Neural progenitor cell (in vitro differentiated cells): ENCODE results near the gene TATDN2. TPM values are rescaled to one million over a fixed set of nuclear protein-coding genes. Genes with fewer than 3 reads are reported as not detected.

Source experiments
- DNase-seq: peaks from one replicate; pipeline ENCODE4 v3.0.0-alpha.2; 2016; ENCODE audit warnings: low spot score
- H2AFZ ChIP-seq: fragments of 200-600 bp; sonication (generic); replicated peaks from 2 replicates; pipeline ENCODE4 v1.6.1; 2016; ENCODE audit warnings: antibody characterized with exemption
- H3F3A ChIP-seq: fragments of 200-600 bp; sonication (generic); 2 replicates; pipeline ENCODE4 v1.6.1; 2016; ENCODE audit warnings: antibody characterized with exemption, low read depth
- H3K27ac ChIP-seq: fragments of 200-600 bp; sonication (generic); 2 replicates; pipeline ENCODE4 v1.5.1; 2016; ENCODE audit warnings: mild to moderate bottlenecking
- H3K27me3 ChIP-seq: fragments of 200-600 bp; sonication (generic); 2 replicates; pipeline ENCODE4 v1.6.1; 2016; ENCODE audit warnings: mild to moderate bottlenecking, moderate library complexity
- H3K36me3 ChIP-seq: fragments of 200-600 bp; sonication (generic); 2 replicates; pipeline ENCODE4 v1.5.1; 2016
- H3K4me1 ChIP-seq: fragments of 200-600 bp; sonication (generic); 2 replicates; pipeline ENCODE4 v1.6.1; 2016; ENCODE audit warnings: mixed run types
- H3K4me2 ChIP-seq: fragments of 200-600 bp; sonication (generic); 2 replicates; pipeline ENCODE4 v1.6.1; 2016
- H3K4me3 ChIP-seq: fragments of 200-600 bp; sonication (generic); 2 replicates; pipeline ENCODE4 v1.5.1; 2016
- H3K79me2 ChIP-seq: fragments of 200-600 bp; sonication (generic); 2 replicates; pipeline ENCODE4 v1.6.1; 2016; ENCODE audit warnings: low read depth
- H3K9ac ChIP-seq: fragments of 200-600 bp; sonication (generic); 2 replicates; pipeline ENCODE4 v1.6.1; 2016
- H3K9me3 ChIP-seq: fragments of 200-600 bp; sonication (generic); 2 replicates; pipeline ENCODE4 v1.5.1; 2016; ENCODE audit warnings: low read depth
- H4K20me1 ChIP-seq: fragments of 200-600 bp; sonication (generic); 2 replicates; pipeline ENCODE4 v1.6.1; 2016; ENCODE audit warnings: low read depth
- H3K27ac Mint-ChIP-seq: 3 replicates; pipeline ENCODE4 v1.8.0; 2021; ENCODE audit warnings: mixed read lengths
- H3K27me3 Mint-ChIP-seq: 2 replicates; pipeline ENCODE4 v1.8.0; 2022; ENCODE audit warnings: low read depth, mild to moderate bottlenecking, inconsistent platforms, moderate library complexity, mixed read lengths; ENCODE audit not compliant: insufficient read depth
- H3K36me3 Mint-ChIP-seq: 3 replicates; pipeline ENCODE4 v1.8.0; 2021; ENCODE audit warnings: mixed read lengths
- H3K4me1 Mint-ChIP-seq: 3 replicates; pipeline ENCODE4 v1.8.0; 2021; ENCODE audit warnings: mixed read lengths
- H3K4me3 Mint-ChIP-seq: 3 replicates; pipeline ENCODE4 v1.8.0; 2021; ENCODE audit warnings: mild to moderate bottlenecking, moderate library complexity, mixed read lengths
- H3K9me3 Mint-ChIP-seq: 3 replicates; pipeline ENCODE4 v1.8.0; 2020; ENCODE audit warnings: mixed read lengths
- EZH2 ChIP-seq: fragments of 200-600 bp; sonication (generic); IDR thresholded peaks from 2 replicates; pipeline ENCODE4 v1.6.1; 2017; ENCODE audit warnings: antibody characterized with exemption, mild to moderate bottlenecking, moderate library complexity
- EZH2phosphoT487 ChIP-seq: fragments of 200-600 bp; sonication (generic); IDR thresholded peaks from 2 replicates; pipeline ENCODE4 v1.6.1; 2017; ENCODE audit warnings: antibody characterized with exemption
- total RNA-seq: library from RNA; depleted of rRNA; stranded (reverse); fragments of >200 nt; gene quantifications from 2 replicates; pipeline ENCODE4 v1.2.3, GENCODE V29; 2015; ENCODE audit warnings: low replicate concordance
- TF ChIP-seq, protein P1 (sequence below): fragments of 200-600 bp; sonication (generic); IDR thresholded peaks from 2 replicates; pipeline ENCODE4 v1.5.1; 2017; ENCODE audit warnings: antibody characterized with exemption, mild to moderate bottlenecking

TATDN2 gene
- total RNA-seq, 1 donor from 2014 or later: 11.7 TPM

DNA sequence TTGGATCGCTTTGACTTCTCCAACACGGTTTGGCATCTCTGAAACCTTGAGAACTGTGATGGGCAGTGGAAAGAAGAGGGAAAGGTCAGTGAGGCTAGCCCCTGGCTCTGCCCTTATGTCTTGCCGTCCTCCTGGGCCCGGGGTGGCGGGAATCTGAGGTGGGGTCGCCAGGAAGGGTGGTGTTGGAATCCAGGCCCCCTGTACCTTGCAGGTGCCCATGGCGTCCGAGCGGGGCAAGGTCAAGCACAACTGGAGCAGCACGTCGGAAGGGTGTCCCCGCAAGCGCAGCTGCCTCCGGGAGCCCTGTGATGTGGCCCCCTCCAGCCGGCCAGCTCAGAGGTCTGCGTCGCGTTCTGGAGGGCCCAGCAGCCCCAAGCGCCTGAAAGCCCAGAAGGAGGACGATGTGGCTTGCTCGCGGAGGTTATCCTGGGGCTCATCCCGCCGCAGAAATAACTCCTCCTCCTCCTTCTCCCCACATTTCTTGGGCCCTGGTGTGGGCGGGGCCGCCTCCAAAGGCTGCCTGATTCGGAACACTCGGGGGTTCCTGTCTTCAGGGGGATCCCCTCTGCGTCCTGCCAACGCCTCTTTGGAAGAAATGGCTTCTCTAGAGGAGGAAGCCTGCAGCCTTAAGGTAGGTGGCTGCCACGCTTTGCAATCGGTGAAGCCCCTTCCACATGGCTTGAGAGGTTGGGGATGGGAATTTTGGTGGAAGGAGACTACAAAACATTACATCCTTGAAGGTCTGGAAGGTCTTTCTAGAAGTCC, 907 bp downstream of the TATDN2 start:
- peaks cover 36% of the 10 kb centered on the region for H3K79me2 ChIP-seq
- H3K27ac ChIP-seq: no peak overlapping the region
- peak overlapping the region; percentile 33 for H3K27ac Mint-ChIP-seq

DNA sequence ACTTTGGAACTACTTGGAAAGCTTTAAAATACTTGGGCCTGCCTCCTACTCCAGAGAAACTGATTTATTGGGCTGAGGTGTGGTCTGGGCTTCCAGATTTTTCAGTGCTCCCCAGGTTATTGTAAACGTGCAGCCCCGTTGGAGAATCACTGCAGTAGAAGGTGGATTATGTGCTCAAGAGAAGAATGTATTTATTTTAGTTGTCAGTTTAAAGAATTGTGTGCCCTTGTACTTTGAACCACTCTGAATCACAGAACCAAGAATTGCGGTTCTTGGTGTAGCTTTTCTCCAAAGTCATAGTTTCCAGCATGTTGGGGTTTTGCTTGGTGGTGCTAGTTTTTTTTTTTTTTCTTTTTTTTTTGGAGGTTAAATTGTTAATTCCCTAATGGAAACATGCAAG, 1.6 kb downstream of the TATDN2 start:
- Histone ChIP-seq H3K36me3 (no peaks in the 10 kb centered on the region), H3F3A (peaks cover 7% of the 10 kb centered on the region), H3K9me3 (no peaks in the 10 kb centered on the region), H3K4me1 (peaks cover 14% of the 10 kb centered on the region), H3K9ac (peak overlapping the region; percentile 19), H3K27ac (no peak overlapping the region), H3K4me3 (peak overlapping the region; percentile 73), H3K79me2 (peaks cover 36% of the 10 kb centered on the region), H3K27me3 (no peaks in the 10 kb centered on the region), H3K4me2 (peak overlapping the region; percentile 94), H2AFZ (no peak overlapping the region), H4K20me1 (no peaks in the 10 kb centered on the region)
- peaks cover 16% of the 10 kb centered on the region for H3K36me3 Mint-ChIP-seq
- no peak overlapping the region for H3K27ac Mint-ChIP-seq
- DNase-seq: no peak
- H3K4me3 Mint-ChIP-seq: peak overlapping the region; percentile 95
- peaks cover 6% of the 10 kb centered on the region for H3K27me3 Mint-ChIP-seq
- peaks cover 27% of the 10 kb centered on the region for H3K4me1 Mint-ChIP-seq
- peaks cover 15% of the 10 kb centered on the region for H3K9me3 Mint-ChIP-seq
- TF ChIP-seq, protein P1, sequence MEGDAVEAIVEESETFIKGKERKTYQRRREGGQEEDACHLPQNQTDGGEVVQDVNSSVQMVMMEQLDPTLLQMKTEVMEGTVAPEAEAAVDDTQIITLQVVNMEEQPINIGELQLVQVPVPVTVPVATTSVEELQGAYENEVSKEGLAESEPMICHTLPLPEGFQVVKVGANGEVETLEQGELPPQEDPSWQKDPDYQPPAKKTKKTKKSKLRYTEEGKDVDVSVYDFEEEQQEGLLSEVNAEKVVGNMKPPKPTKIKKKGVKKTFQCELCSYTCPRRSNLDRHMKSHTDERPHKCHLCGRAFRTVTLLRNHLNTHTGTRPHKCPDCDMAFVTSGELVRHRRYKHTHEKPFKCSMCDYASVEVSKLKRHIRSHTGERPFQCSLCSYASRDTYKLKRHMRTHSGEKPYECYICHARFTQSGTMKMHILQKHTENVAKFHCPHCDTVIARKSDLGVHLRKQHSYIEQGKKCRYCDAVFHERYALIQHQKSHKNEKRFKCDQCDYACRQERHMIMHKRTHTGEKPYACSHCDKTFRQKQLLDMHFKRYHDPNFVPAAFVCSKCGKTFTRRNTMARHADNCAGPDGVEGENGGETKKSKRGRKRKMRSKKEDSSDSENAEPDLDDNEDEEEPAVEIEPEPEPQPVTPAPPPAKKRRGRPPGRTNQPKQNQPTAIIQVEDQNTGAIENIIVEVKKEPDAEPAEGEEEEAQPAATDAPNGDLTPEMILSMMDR: no peak
- no peak for TF ChIP-seq EZH2
- no peak for TF ChIP-seq EZH2phosphoT487

More for the DNA sequence above, 907 bp downstream of the TATDN2 start:
- H2AFZ ChIP-seq: peak overlapping the region; percentile 88
- peaks cover 14% of the 10 kb centered on the region for H3K4me1 ChIP-seq
- H3K9me3 ChIP-seq: no peaks in the 10 kb centered on the region
- Mint-ChIP-seq H3K4me1 (peaks cover 27% of the 10 kb centered on the region), H3K27me3 (peaks cover 6% of the 10 kb centered on the region), H3K9me3 (peaks cover 20% of the 10 kb centered on the region), H3K36me3 (peaks cover 16% of the 10 kb centered on the region), H3K4me3 (peak overlapping the region; percentile 95)
- H3K4me2 ChIP-seq: peak overlapping the region; percentile 94
- no peaks in the 10 kb centered on the region for H3K36me3 ChIP-seq
- H3K9ac ChIP-seq: peak overlapping the region; percentile 40
- H4K20me1 ChIP-seq: no peaks in the 10 kb centered on the region
- TF ChIP-seq EZH2phosphoT487 (no peak), EZH2 (no peak)
- TF ChIP-seq, protein P1: no peak
- no peaks in the 10 kb centered on the region for H3K27me3 ChIP-seq
- H3K4me3 ChIP-seq: peak overlapping the region; percentile 73
- peaks cover 7% of the 10 kb centered on the region for H3F3A ChIP-seq
- peak; percentile 55 for DNase-seq

DNA sequence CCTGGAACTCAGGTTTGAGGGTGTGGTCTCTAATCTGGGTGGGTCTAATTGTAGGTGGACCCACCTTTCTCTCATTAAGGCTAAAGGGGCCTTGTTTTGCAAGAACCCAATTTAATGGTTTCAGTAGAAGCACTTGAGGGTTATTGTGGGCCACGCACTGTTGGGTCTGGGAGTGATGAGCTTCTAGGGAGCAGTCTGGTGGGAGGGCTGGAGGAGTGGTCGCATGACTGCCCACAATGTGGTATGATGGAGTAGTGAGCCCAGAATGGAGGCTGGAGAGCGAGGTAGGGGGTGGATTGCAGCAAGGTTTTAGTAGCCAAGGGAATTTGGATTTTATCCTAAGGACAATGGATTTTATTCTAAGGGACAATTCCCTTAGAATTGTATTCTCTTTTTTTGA, 2.7 kb downstream of the TATDN2 start:
- H3K4me3 ChIP-seq: no peak overlapping the region
- peaks cover 7% of the 10 kb centered on the region for H3F3A ChIP-seq
- no peaks in the 10 kb centered on the region for H4K20me1 ChIP-seq
- peak overlapping the region; percentile 95 for H3K4me3 Mint-ChIP-seq
- no peaks in the 10 kb centered on the region for H3K27me3 ChIP-seq
- peaks cover 14% of the 10 kb centered on the region for H3K4me1 ChIP-seq
- no peak overlapping the region for H3K27ac Mint-ChIP-seq
- H2AFZ ChIP-seq: no peak overlapping the region
- H3K36me3 ChIP-seq: no peaks in the 10 kb centered on the region
- H3K9ac ChIP-seq: no peak overlapping the region
- peaks cover 19% of the 10 kb centered on the region for H3K36me3 Mint-ChIP-seq
- H3K4me1 Mint-ChIP-seq: peaks cover 27% of the 10 kb centered on the region
- peaks cover 6% of the 10 kb centered on the region for H3K27me3 Mint-ChIP-seq
- H3K79me2 ChIP-seq: peaks cover 37% of the 10 kb centered on the region
- TF ChIP-seq EZH2phosphoT487 (no peak), EZH2 (no peak)
- TF ChIP-seq, protein P1: no peak
- no peak overlapping the region for H3K27ac ChIP-seq
- H3K9me3 ChIP-seq: no peaks in the 10 kb centered on the region
- H3K4me2 ChIP-seq: no peak overlapping the region
- peaks cover 9% of the 10 kb centered on the region for H3K9me3 Mint-ChIP-seq
- DNase-seq: no peak
